ENCODE measurements around the gene SLC6A1. TPM values are rescaled to one million over a fixed set of nuclear protein-coding genes. Genes with fewer than 3 reads are reported as not detected.

Gene SLC6A1
- total RNA-seq, 2 experiments from 2014 or later: not detected

DNA sequence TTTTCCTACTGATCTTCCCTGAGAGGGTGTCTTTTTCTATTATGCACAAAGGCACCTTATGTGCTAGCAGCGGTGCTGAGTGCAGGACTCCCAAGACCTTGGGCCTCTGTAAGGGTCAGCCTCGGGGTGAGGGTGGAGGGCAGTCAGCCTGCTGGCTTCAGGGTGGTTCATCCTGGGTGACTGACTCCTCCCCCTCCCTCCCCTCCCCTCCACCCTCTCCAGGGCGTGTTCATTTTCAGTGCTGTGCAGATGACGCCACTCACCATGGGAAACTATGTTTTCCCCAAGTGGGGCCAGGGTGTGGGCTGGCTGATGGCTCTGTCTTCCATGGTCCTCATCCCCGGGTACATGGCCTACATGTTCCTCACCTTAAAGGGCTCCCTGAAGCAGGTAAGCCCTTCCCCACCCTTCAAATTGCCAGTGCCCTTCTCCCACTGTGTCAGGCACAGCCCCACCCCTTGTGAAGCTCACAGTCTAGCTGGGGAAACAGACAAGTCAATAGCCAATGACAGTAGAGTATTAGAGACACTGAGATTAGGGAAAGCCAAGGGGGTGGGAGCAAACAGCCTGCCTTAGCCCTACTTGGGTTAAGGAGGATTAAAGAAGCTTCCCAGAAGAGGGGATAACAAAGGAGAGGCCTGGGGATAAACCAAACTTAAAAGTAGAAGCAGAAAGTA lies 41.9 kb downstream of the SLC6A1 start:
- CTCF ChIA-PET: interaction anchor here (1.3 kb wide), 1 partner anchor 26 kb away, joined by 3 read pairs; no protein-coding TSS in a partner anchor
- intact Hi-C loops (cut with DNase I, micrococcal nuclease): no loop called here
- Mint-ChIP-seq H3K27me3 (peaks cover 39% of the 10 kb centered on the region), H3K9me3 (ENCODE audit: low read depth) (no peaks in the 10 kb centered on the region), H3K27ac (no peak overlapping the region), H3K4me3 (no peak overlapping the region), H3K4me1 (no peaks in the 10 kb centered on the region), H3K36me3 (ENCODE audit: low read depth) (no peaks in the 10 kb centered on the region)
- POLR2A ChIA-PET: no interaction called here
- no peak for ATAC-seq
- no peak for DNase-seq

DNA sequence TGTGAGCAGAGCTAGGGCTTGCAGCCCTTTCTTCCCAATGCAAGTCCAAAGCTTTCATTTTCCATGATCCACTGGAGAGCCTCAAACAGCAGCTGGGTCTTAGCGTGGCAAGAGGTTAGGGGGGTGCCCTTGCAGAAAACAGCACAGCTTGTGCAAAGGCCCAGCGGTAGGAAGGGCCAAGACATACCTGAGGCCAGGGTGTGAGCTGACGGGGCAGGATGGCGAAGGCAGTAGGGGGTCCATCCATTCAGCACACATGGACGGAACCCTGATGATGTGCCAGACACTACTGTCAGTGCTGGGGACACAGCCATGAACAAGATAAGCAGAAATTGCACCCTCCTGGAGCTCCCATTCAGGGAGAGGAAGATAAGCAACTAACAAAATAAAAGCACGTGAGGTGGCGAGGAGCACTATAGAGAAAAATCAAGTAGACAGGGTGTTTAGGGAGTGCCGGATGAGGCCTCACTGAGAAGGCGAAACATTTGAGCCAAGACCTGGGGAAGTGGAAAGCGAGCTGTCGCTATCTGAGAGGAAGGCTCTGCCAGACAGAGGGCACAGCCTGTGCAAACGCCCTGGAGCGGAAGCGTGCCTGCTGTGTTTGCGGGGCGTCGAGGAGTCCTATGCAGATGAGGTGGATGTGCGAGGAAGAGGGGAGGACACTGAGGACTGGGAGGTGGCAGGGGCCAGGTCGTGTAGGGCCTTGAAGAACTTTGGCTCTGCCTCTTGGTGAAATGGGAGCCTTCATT lies 43.4 kb downstream of the SLC6A1 start:
- POLR2A ChIA-PET: no interaction called here
- no peak overlapping the region for H3K4me3 Mint-ChIP-seq
- intact Hi-C loops (cut with DNase I, micrococcal nuclease): no loop called here
- H3K27ac Mint-ChIP-seq: no peak overlapping the region
- H3K27me3 Mint-ChIP-seq: peaks cover 45% of the 10 kb centered on the region
- no peaks in the 10 kb centered on the region for H3K36me3 Mint-ChIP-seq (ENCODE audit: low read depth)
- CTCF ChIA-PET: interaction anchor here (0.5 to 0.7 kb wide), 2 partner anchors 130 to 161 kb away, joined by 3 read pairs; no protein-coding TSS in a partner anchor
- H3K4me1 Mint-ChIP-seq: no peaks in the 10 kb centered on the region
- no peaks in the 10 kb centered on the region for H3K9me3 Mint-ChIP-seq (ENCODE audit: low read depth)
- no peak for ATAC-seq
- no peak for DNase-seq

DNA sequence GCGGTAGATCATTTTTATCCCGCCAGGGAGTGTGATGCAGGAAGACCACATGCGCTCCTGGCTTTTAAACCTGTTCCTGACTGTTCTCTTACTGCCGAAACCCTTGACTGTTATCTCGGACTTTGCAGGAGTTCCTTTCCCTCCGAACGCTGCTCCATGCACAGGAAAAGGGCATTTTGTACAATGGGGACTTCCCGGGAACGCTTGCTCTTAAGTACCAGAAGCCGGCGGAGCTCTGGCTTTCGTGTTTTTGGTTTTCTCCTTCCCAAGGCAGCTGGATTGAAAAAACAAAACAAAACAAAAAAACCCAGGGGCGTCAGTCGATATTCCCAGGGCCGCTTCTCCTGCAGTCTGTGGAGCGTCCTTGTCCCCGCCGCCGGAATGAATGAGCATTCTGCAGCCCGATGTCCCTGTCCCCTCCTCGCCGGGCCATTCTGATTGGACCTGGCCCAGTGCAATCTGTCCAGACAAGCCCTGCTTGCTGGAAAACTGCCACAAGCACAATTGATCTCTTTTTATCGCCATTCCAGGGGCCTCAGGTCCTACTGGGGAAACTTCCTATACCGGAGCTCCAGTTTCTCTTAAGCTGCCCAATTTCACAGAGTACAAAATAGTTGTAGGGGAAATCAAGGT lies 44.8 kb downstream of the SLC6A1 start:
- ATAC-seq: no peak
- intact Hi-C loops (cut with DNase I, micrococcal nuclease): no loop called here
- H3K36me3 Mint-ChIP-seq (ENCODE audit: low read depth): no peaks in the 10 kb centered on the region
- no peak for DNase-seq
- H3K27me3 Mint-ChIP-seq: peaks cover 45% of the 10 kb centered on the region
- no peak overlapping the region for H3K27ac Mint-ChIP-seq
- no peaks in the 10 kb centered on the region for H3K4me1 Mint-ChIP-seq
- H3K9me3 Mint-ChIP-seq (ENCODE audit: low read depth): no peaks in the 10 kb centered on the region
- ChIA-PET CTCF (interaction anchor here (1.1 kb wide), 1 partner anchor 8 kb away, joined by 3 read pairs; no protein-coding TSS in a partner anchor), POLR2A (no interaction called here)
- H3K4me3 Mint-ChIP-seq: no peak overlapping the region

GRCh38 chr3:11037976-11038375 lies 45.4 kb downstream of the SLC6A1 start:
- Mint-ChIP-seq H3K27ac (no peak overlapping the region), H3K27me3 (peaks cover 45% of the 10 kb centered on the region), H3K4me3 (no peak overlapping the region), H3K36me3 (ENCODE audit: low read depth) (no peaks in the 10 kb centered on the region), H3K9me3 (ENCODE audit: low read depth) (no peaks in the 10 kb centered on the region), H3K4me1 (no peaks in the 10 kb centered on the region)
- ChIA-PET CTCF (interaction anchor here (1.1 kb wide), 1 partner anchor 9 kb away, joined by 3 read pairs; no protein-coding TSS in a partner anchor), POLR2A (no interaction called here)
- ATAC-seq (no peak), DNase-seq (no peak)
- intact Hi-C loops (cut with DNase I, micrococcal nuclease): no loop called here

DNA sequence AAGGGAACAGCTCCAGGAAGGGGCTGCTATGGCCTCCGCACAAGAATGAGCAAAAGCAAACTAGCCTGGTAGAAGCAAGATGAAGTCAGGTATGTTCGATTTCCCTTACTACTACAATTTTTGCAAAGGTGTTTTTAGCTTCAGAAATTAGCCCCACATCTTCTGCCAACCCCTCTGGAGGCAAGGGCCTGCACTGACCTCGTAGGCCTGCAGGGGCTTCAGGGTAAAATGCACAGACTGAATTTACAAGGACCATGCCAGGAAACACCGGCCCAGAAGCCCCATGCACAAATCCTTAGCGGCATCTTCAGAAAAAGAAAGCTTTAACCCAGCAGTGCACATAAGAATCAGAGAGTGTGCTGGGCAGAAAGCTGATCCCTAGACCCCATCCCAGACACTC lies 53.0 kb downstream of the SLC6A1 start:
- Mint-ChIP-seq H3K4me3 (no peak overlapping the region), H3K27me3 (peaks cover 10% of the 10 kb centered on the region), H3K36me3 (ENCODE audit: low read depth) (no peaks in the 10 kb centered on the region), H3K9me3 (ENCODE audit: low read depth) (no peaks in the 10 kb centered on the region), H3K4me1 (no peaks in the 10 kb centered on the region), H3K27ac (no peak overlapping the region)
- ChIA-PET POLR2A (no interaction called here), CTCF (interaction anchor here (1.0 kb wide), 1 partner anchor 16 kb away, joined by 4 read pairs; no protein-coding TSS in a partner anchor)
- ATAC-seq: no peak
- DNase-seq: no peak
- intact Hi-C loops (cut with DNase I, micrococcal nuclease): no loop called here

DNA sequence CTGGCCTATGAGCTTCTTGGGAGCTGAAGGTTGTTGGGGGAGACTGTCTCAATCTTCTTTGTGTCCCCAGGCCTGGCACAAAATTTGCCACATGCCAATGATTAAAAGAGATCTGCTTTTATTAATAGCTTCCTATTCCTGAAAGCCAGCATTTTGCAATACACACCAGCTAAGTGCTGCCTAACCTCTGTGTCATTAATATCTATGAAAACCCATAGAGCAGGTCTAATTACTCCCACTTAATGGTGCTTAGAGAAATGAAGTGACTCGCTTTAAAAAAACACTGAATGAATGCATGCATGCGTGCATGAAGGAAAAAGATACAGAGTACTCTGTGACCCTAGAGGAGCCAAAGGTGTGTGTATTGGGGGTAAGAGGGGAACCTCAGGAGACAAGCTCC lies 55.0 kb downstream of the SLC6A1 start:
- no peak overlapping the region for H3K4me3 Mint-ChIP-seq
- intact Hi-C loops (cut with DNase I, micrococcal nuclease): no loop called here
- no peaks in the 10 kb centered on the region for H3K4me1 Mint-ChIP-seq
- ChIA-PET POLR2A (no interaction called here), CTCF (interaction anchor here (0.6 to 1.2 kb wide), 4 partner anchors 13 to 122 kb away, joined by 3 to 5 read pairs (median 3); no protein-coding TSS in a partner anchor)
- no peaks in the 10 kb centered on the region for H3K36me3 Mint-ChIP-seq (ENCODE audit: low read depth)
- DNase-seq (no peak), ATAC-seq (no peak)
- peaks cover 21% of the 10 kb centered on the region for H3K27me3 Mint-ChIP-seq
- no peak overlapping the region for H3K27ac Mint-ChIP-seq
- H3K9me3 Mint-ChIP-seq (ENCODE audit: low read depth): no peaks in the 10 kb centered on the region

- no peaks in the 10 kb centered on the region for H3K4me1 Mint-ChIP-seq
- ChIA-PET CTCF (no interaction called here), POLR2A (no interaction called here)
- H3K27me3 Mint-ChIP-seq: peaks cover 23% of the 10 kb centered on the region
- no peak overlapping the region for H3K4me3 Mint-ChIP-seq
- H3K9me3 Mint-ChIP-seq (ENCODE audit: low read depth): no peaks in the 10 kb centered on the region
- H3K36me3 Mint-ChIP-seq (ENCODE audit: low read depth): no peaks in the 10 kb centered on the region
- intact Hi-C loops (cut with DNase I, micrococcal nuclease): no loop called here
- DNase-seq (no peak), ATAC-seq (no peak)
- H3K27ac Mint-ChIP-seq: no peak overlapping the region
Observed at GRCh38 chr3:11050666-11051323, 58.2 kb downstream of the SLC6A1 start.

DNA sequence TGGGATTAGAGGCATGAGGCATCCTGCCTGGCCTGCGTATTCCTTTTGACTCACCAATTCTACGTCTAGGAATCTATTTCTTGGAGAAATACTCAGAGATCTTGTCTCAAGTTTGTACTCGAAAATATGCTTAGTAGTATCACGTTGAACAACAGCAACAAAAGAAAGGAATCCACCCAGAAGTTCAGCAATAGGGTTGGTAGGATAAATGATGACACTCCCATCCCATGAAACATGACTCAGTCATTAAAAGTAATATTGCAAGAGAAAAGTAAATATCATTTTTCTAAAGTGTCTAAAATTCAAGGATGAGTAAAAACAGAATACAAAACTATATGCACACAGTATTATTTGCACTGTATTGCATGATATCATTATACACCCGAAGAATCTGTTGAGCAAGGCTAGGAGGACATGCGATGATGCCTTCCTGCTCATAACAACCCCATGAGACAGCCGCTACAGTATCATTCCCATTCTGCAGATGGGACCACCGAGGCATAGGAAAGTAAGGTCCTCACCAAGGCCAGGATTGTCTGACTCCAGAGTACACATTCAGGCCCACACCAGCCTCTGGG lies 61.5 kb downstream of the SLC6A1 start:
- Mint-ChIP-seq H3K4me1 (no peaks in the 10 kb centered on the region), H3K36me3 (ENCODE audit: low read depth) (no peaks in the 10 kb centered on the region), H3K27ac (no peak overlapping the region), H3K4me3 (no peak overlapping the region), H3K27me3 (peaks cover 34% of the 10 kb centered on the region), H3K9me3 (ENCODE audit: low read depth) (no peaks in the 10 kb centered on the region)
- no peak for ATAC-seq
- CTCF ChIA-PET: interaction anchor here (1.1 kb wide), 1 partner anchor 112 kb away, joined by 4 read pairs; no protein-coding TSS in a partner anchor
- POLR2A ChIA-PET: no interaction called here
- DNase-seq: no peak
- intact Hi-C loops (cut with DNase I, micrococcal nuclease): no loop called here

- peaks cover 31% of the 10 kb centered on the region for H3K27me3 Mint-ChIP-seq
- intact Hi-C loops (cut with DNase I, micrococcal nuclease): no loop called here
- ChIA-PET CTCF (interaction anchor here (1.1 to 1.5 kb wide), 2 partner anchors 109 to 113 kb away, joined by 3 to 4 read pairs; no protein-coding TSS in a partner anchor), POLR2A (no interaction called here)
- no peaks in the 10 kb centered on the region for H3K9me3 Mint-ChIP-seq (ENCODE audit: low read depth)
- DNase-seq (no peak), ATAC-seq (no peak)
- H3K4me1 Mint-ChIP-seq: no peaks in the 10 kb centered on the region
- H3K27ac Mint-ChIP-seq: no peak overlapping the region
- no peak overlapping the region for H3K4me3 Mint-ChIP-seq
- no peaks in the 10 kb centered on the region for H3K36me3 Mint-ChIP-seq (ENCODE audit: low read depth)
Observed at GRCh38 chr3:11054739-11055438, 62.3 kb downstream of the SLC6A1 start.

DNA sequence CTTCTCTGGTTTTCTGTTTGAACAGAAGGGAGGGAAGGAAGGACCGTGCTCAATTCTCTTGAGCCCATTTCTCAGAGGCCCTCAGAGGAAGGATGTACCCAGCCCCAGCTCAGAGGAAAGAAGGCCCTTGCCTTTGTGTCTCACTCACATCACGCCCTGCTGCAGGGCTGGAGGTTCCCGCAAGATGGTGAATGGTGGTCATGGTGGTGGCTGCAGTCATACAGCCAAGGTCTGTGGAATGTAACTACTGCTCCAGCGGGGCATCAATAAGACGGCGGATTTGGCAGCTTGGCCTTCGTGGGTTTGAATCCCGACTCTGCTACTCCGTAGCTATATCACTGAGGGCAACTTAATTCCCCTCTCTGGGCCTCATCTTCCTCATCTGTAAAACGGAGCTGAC lies 62.9 kb downstream of the SLC6A1 start:
- ChIA-PET CTCF (interaction anchor here (0.7 to 1.5 kb wide), 2 partner anchors 9 to 110 kb away, joined by 3 to 4 read pairs; no protein-coding TSS in a partner anchor), POLR2A (no interaction called here)
- ATAC-seq (no peak), DNase-seq (no peak)
- H3K9me3 Mint-ChIP-seq (ENCODE audit: low read depth): no peaks in the 10 kb centered on the region
- intact Hi-C loops (cut with DNase I, micrococcal nuclease): no loop called here
- H3K36me3 Mint-ChIP-seq (ENCODE audit: low read depth): no peaks in the 10 kb centered on the region
- H3K4me1 Mint-ChIP-seq: no peaks in the 10 kb centered on the region
- no peak overlapping the region for H3K27ac Mint-ChIP-seq
- no peak overlapping the region for H3K4me3 Mint-ChIP-seq
- H3K27me3 Mint-ChIP-seq: peaks cover 28% of the 10 kb centered on the region
